ENCODE results near the gene ACKR2.

ACKR2 gene

DNA sequence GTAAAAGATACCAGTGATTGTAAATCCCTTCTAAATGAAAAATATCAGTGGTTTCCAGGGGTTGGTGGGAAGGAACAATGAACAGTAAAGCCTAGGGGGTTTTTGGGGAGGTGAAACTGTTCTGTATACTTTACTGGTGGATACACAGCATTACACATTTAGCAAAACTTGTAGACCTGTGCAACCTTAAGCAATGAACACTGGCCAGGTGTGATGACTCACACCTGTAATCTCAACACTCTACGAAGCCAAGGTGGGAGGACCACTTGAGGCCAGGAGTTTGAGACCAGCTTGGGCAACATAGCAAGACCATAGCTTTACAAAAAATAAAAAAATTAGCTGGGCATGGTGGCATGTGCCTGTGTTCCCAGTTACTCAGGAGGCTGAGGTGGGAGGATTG, 38.0 kb upstream of the ACKR2 start:
- no peak overlapping the region for H3K4me3 ChIP-seq (replicated peaks; ENCODE audit: low read depth, low read length)
- DNase-seq (ENCODE audit: extremely low read depth, low read depth) = no peak
- TF ChIP-seq, protein P1, sequence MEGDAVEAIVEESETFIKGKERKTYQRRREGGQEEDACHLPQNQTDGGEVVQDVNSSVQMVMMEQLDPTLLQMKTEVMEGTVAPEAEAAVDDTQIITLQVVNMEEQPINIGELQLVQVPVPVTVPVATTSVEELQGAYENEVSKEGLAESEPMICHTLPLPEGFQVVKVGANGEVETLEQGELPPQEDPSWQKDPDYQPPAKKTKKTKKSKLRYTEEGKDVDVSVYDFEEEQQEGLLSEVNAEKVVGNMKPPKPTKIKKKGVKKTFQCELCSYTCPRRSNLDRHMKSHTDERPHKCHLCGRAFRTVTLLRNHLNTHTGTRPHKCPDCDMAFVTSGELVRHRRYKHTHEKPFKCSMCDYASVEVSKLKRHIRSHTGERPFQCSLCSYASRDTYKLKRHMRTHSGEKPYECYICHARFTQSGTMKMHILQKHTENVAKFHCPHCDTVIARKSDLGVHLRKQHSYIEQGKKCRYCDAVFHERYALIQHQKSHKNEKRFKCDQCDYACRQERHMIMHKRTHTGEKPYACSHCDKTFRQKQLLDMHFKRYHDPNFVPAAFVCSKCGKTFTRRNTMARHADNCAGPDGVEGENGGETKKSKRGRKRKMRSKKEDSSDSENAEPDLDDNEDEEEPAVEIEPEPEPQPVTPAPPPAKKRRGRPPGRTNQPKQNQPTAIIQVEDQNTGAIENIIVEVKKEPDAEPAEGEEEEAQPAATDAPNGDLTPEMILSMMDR (IDR thresholded peaks at IDR 0.05; ENCODE audit: low read depth, low read length, missing control alignments) = no peak

DNA sequence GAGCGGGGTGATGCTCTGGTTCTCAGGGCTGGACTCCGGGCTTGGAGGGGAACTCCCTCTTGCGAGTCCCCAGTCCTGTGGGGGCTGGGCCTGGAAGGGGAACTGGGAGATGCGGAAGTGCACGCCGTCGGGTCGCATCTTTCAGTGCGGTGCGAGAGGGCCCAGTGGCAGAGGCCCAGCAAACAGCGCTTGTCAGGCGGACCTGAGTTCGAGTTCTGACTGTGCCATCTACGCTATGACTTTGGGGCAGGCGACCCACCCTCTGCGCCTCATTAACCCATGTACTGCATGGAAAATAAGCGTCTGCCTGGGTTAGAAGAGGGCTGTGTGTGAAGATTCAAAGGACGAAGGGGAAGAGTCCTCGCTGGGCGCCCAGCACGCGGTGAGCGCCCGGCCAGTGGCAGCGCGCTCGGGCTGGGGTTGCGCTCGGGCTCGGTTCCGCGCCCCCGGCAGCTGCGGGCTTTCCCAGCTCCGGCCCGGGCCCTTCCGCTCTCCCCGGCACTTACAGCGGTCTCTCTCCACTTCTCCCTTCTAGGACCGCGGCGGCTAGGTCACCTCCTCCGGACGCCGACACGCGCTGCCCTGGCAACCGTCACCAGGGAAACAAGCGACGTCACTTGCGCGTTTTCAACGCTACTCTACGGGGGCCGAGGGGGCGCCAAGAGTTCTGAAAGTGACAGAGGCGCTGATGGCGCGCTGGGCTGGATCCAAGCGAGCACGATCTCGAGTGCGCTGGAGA, 36.4 kb upstream of the ACKR2 start, which contains the start of gene CCDC13:
CCDC13 (minus strand) TSS at position 584 of the 739 bp plus-strand sequence. CDS start 14,908 bp downstream, outside the sequence.
- H3K4me3 ChIP-seq (replicated peaks; ENCODE audit: low read depth, low read length) = peak within 1 kb of the TSS; percentile 48
- DNase-seq (ENCODE audit: extremely low read depth, low read depth) = peak; percentile 66
- TF ChIP-seq, protein P1 (IDR thresholded peaks at IDR 0.05; ENCODE audit: low read depth, low read length, missing control alignments) = no peak

DNA sequence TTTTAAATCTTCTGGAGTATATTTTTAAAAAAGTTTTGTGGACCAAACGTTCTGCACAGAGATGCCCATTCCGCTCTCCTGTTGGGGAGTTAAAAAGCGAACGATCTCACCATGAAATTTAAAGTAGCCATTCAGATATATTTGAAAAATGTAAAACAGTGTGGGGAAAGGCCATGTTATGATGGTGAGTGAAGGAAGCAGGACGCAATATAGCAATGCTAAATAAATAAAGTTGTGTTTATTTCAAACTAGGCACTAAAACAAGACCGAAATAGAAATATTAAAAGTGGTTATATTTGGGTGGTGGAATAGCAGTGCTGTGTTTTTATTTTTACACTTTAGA, 35.9 kb upstream of the ACKR2 start:
- DNase-seq (ENCODE audit: extremely low read depth, low read depth) = no peak
- TF ChIP-seq, protein P1 (IDR thresholded peaks at IDR 0.05; ENCODE audit: low read depth, low read length, missing control alignments) = no peak
- H3K4me3 ChIP-seq (replicated peaks; ENCODE audit: low read depth, low read length) = peak overlapping the region; percentile 48

DNA sequence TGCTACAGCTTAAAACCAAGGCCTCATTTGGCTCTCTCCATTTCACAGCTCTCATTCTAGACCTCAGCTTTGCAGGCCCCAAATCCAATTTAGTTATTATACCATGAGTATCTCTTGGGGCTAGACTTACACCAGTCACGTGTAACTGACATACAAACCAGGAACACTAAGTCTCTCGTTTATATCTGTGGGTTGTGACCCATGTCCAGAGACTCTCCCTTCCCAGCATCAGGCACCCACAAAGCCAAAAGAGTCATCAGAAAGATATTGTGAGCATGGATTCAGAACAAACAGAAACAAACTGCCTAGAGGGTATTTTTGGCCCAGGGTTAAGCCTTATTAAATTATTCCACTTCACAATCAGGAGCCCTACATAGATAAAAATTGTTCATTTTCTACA, 30.6 kb upstream of the ACKR2 start:
- H3K4me3 ChIP-seq (replicated peaks; ENCODE audit: low read depth, low read length) = no peak overlapping the region
- TF ChIP-seq, protein P1 (IDR thresholded peaks at IDR 0.05; ENCODE audit: low read depth, low read length, missing control alignments) = no peak
- no peak for DNase-seq (ENCODE audit: extremely low read depth, low read depth)

DNA sequence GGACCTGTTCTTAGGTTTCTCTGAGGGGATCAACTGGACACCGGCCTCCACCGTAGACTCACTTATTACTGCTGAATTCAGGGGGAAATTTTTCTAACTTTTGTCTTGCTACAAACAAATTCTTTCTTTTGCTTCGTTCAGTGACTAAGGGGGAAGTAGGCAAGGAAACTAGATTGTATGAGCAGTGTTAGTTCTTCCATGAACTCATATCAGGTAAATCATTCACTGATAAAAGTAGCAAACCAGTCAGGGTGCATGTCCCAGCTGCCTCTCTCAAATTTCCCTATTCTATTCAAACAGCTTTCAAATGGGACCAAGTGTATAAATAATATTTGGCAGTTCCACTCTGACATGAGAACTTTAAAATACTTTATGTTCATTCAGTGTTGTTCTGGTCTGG, 28.8 kb upstream of the ACKR2 start:
- no peak for DNase-seq (ENCODE audit: extremely low read depth, low read depth)
- TF ChIP-seq, protein P1 (IDR thresholded peaks at IDR 0.05; ENCODE audit: low read depth, low read length, missing control alignments) = no peak
- no peak overlapping the region for H3K4me3 ChIP-seq (replicated peaks; ENCODE audit: low read depth, low read length)

DNA sequence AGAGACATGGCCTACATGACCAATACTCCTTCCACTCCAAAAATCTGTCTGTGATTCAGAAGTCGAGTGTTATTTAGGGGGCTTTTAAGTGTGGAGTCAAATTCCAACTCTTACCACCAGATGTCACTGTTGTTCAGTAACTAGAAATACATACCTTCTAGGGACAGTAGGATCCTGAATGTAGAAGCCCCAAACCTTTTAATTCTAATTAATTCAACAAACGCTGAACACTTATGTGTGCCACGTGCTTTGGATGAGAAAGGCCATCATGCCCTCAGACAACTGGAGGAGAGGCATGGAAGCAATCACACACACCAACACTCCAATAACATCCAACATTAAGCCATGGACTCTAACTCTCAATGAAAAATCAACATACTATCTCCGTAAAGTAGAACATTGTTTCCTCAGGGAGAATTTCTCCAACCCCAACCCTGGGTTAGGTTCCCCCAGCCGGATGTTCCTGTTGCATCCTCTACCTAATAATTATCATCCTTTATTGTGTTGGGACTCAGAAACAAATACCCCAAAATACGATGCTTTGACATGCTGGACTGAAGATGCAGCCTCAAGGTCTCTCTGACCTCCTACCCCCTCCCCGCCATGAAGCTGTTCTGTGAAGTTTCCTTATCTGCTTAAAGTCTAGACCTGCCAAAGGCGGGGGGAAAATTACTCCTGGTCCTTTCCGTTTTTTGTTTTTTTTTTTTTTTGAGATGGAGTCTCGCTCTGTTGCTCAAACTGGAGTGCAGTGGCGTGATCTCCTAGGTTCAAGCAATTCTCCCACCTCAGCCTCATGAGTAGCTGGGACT, 28.1 kb upstream of the ACKR2 start:
- peak; percentile 72 for DNase-seq (ENCODE audit: extremely low read depth, low read depth)
- TF ChIP-seq, protein P1 (IDR thresholded peaks at IDR 0.05; ENCODE audit: low read depth, low read length, missing control alignments) = peak; percentile 62
- no peak overlapping the region for H3K4me3 ChIP-seq (replicated peaks; ENCODE audit: low read depth, low read length)

All from HFF-Myc (cell line).